Astrocyte (in vitro differentiated cells and primary cell): Measurements from ENCODE around the gene HES5.

Experiments used
- CTCF ChIP-seq: IDR thresholded peaks from 2 replicates; pipeline ENCODE4 v1.5.1; 2011; ENCODE audit warnings: low read depth, mild to moderate bottlenecking, inconsistent platforms, low read length, moderate library complexity; ENCODE audit not compliant: insufficient read depth
- EZH2 ChIP-seq: IDR thresholded peaks from 2 replicates; pipeline ENCODE4 v1.6.1; 2012; ENCODE audit warnings: mild to moderate bottlenecking, low read length, inconsistent platforms; ENCODE audit not compliant: insufficient read depth

- TF ChIP-seq CTCF, result no peak
- no peak for TF ChIP-seq EZH2
These were observed 44.0 kb downstream of the HES5 start for GRCh38 chr1:2486041-2486440.
